ENCODE data around the gene AKAP11.
"Not testable (repeated sequence)": the region's sequence is repeated elsewhere in the genome, so short reads cannot be mapped to it uniquely, and the experiment has no call there.

Gene AKAP11, protein sequence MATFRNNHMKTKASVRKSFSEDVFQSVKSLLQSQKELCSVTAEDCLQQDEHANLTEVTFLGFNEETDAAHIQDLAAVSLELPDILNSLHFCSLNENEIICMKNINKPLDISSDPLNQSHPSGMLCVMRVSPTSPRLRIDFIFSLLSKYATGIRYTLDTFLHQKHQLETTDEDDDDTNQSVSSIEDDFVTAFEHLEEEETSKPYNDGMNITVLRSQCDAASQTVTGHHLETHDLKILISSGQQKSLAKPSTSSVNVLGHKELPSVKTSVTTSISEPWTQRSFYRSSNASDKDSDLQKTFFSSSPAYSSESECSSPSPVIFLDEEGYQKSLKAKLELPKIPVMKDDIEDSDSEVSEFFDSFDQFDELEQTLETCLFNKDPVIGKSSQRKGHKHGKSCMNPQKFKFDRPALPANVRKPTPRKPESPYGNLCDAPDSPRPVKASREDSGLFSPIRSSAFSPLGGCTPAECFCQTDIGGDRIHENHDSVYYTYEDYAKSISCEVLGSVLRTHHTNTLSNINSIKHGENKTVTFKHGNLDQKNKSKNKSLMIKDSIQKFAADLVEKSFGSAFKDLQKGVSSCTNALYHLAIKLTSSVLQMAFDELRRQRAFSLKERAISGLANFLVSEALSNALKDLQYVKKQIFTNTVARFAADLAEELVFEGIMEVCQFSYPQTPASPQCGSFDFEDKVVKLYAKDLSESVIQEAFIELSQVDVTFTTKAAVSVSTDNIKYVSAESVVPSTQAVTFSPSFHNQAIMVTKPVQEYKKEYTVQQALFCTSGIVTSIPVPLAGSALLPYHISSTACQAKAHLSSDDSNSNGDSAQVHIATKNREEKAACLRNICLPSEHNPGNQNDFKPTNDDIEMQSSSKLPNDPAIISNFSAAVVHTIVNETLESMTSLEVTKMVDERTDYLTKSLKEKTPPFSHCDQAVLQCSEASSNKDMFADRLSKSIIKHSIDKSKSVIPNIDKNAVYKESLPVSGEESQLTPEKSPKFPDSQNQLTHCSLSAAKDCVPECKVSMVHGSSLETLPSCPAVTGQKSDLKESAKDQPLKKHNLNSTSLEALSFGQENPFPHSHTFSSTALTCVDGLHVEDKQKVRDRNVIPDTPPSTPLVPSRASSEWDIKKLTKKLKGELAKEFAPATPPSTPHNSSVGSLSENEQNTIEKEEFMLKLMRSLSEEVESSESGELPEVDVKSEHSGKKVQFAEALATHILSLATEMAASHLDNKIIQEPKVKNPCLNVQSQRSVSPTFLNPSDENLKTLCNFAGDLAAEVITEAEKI (N-terminal part only)

DNA sequence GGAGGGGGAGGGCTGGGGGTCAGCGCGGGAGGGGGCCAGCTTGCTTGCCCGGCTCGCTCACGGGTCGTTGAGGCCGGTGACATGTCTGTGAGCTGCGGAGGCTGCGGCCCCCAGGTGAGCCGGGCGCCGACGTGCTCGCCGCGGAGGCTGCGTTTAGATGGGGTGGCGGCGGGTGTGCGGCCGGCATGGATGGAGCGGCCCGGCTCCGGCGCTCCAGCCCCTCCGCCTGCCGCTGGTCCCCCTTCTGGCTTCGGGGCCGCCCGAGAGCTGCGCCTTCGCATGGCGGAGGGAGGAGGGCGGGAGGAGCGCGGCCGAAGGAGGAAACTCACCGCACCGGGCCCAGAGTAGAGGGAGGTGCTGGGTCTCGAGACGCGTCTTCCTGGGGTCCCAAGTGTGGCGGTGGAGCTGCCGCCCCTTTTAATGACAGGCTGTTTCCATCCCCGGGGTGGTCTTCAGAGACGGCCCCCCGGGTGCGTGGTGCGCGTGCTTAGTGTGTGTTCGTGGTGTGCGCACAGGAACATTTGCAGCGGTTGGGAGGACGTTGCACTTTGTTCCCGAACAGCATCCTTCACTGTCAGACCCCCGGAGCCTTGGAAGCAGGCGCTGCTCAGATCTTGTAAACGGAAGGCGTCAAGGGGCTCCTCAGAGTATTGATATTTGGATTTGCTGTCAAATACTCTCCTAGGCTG, at the start of gene AKAP11:
TSS of gene AKAP11 (plus strand) at position 38 of the 689 bp plus-strand sequence. CDS start 14,197 bp downstream, outside the sequence.
- DNase-seq, result peak; percentile 87

GRCh38 chr13:42223681-42224080, 48.3 kb upstream of the AKAP11 start:
- no peak for DNase-seq

DNA sequence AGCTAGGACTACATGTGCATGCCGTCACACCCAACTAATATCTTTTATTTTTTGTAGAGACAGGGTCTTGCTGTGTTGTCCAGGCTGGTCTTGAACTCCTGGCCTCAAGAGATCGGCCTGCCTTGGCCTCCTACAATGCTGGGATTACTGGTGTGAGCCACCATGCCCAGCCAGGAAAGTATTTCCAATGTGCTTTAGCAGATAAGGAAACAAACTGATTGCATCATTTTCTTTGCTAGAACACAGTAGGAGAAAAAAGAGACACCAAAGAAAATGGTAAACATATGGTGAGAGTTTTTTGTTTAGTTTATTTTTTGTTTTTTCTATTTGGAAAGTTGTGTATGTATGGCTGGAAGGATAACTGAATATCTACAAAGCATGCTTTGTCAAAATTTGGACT, 46.9 kb upstream of the AKAP11 start:
- no peak for DNase-seq

DNA sequence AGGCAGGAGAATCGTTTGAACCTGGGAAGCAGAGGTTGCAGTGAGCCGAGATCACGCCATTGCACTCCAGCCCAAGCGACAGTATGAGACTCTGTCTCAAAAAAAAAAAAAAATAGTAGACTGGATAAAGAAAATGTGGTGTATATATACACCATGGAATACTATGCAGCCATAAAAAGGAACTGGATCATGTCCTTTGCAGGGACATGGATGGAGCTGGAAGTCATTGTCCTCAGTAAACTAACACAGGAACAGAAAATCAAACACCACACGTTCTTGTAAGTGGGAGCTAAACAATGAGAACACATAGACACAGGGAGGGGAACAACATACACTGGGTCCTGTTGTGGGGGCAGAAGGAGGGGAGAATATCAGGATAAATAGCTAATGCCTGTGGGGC, 45.2 kb upstream of the AKAP11 start:
- not testable (repeated sequence) for DNase-seq

GRCh38 chr13:42228527-42228926, 43.4 kb upstream of the AKAP11 start:
- DNase-seq, result no peak

GRCh38 chr13:42229287-42229686, 42.7 kb upstream of the AKAP11 start:
- no peak for DNase-seq

GRCh38 chr13:42232671-42233070, 39.3 kb upstream of the AKAP11 start:
- DNase-seq, result no peak

GRCh38 chr13:42233726-42234125, 38.2 kb upstream of the AKAP11 start:
- no peak for DNase-seq

DNA sequence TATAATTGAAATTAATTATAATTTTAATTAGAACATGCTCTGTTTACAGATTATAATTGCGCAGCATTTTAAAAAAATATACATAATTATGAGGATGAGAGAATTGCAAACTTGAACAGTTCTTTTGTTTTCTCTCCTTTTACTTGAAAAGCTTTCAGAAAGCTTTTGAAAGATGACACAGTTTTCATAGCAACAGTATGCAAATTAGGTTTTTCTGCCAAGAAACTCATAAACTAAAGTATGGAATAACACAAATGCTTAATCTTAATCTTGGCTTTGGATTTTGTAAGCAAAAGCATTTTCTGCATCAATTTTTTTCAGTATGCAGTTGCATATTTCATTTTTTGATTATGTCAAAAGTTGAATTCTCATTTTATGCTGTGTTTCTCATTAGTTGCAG, 32.8 kb upstream of the AKAP11 start:
- peak; percentile 16 for DNase-seq

DNA sequence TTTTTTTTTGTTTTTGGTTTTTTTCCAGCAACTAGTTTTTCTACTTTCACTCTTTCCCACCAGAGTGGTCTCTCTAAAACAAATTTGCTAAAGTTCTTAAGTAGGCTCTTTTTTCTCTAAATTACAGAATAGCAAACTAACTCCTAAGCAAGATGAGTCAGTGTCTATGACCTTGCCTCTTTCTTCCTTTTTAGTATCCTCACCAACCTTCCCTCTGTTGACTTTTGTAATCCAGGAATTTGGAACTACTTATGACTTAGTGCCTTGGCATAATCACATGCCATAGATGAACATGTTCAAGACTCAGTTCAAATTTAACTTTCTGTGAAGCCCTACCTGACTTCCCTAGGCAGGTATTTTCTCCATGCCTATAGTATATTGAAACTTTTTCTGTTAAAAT, 32.3 kb upstream of the AKAP11 start:
- DNase-seq, result no peak

DNA sequence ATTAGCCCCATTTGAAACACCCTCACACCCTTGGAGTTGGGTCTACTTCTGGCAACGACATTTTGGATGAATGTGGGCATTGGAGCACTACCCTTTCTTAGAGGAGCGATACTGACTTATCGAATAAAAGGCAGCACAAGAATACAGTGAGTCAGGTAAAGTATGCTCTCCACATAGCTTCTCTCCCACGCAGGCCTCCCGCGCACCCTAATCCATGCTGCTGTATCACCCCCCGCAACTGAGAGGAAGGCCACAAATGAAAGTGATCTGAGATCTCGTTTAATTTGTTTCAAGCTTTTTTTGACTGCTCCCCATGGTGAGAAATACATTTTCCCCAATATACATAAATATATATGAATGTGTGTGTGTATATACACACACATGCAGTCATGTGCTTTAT, 25.4 kb upstream of the AKAP11 start:
- DNase-seq, result no peak

- DNase-seq, result no peak
Measured at GRCh38 chr13:42247883-42248282, 24.1 kb upstream of the AKAP11 start.

- no peak for DNase-seq
Measured at GRCh38 chr13:42255886-42256285, 16.1 kb upstream of the AKAP11 start.

DNA sequence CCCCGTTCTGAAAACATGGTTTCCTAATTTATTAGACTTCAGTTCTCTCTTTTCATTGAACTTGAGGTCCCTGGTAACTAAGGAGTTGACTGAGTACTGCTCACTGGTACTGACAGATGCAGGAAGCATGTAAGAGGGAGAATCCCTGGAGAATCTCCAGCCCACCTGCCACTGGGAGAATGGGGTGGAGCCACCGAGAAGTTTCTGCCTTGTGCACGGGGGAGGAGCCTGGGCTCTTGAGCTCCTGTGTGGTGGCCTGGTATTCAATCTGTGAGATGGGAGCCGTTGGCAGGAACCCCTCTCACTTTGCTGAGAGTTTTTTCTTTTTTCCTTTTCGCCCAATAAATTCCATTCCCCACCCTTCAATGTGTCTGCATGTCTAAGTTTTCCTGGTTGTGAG, 13.2 kb upstream of the AKAP11 start:
- peak; percentile 50 for DNase-seq

DNA sequence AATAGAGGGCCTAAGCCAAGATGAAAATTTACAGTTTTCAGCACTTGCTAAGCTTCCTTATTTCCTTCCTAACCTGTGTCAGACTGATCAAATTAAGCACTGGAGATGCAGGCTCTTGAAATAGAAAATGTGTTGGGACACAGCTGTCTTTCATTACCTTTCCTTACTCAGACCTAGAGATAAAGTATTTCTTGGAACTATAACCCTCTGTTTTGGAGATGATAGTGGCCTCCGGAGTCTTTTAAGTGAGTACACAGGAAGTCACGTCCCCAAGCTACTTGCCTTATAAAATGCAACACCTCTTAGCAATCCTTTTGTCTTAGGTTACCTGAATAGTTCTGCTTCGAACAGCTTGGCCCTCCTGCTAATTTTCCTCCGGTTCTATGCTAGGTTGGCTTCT, 12.4 kb upstream of the AKAP11 start:
- DNase-seq, result no peak

- DNase-seq, result no peak
Measured at GRCh38 chr13:42260903-42261654, 10.9 kb upstream of the AKAP11 start.

- DNase-seq, result peak; percentile 48
Measured at GRCh38 chr13:42266473-42266872, 5.5 kb upstream of the AKAP11 start.

DNA sequence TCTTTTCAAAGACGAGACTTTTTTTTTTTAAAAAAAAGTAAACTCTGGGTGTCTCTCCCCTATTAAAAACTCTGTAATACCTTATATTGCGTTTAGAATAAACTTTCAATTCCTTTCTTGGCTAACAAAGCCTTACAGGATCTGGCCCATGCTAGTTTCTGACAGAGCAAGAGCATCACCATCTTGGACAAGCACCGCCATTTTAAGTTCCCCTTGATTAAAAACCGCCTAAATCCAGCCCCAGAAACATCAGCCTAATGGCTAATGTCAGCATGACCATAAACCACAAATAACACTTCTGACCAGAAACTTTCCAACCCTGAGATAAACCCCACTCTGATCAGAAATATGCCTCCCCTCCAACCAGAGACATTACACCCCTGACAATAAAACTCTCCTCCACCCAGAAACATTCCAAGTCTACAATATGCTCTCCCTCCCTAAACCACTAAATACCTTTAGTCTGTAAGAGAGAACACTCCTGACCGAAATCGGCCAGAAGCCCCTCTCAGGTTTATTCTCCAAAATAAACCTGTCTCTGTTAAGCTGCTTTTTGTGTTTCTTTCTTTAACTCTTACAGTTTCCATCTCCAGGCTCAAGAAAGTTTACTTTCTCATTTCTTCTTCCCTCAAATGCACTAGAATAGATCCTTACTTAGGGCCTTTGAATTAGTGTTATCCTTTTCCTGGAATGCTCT, 1.6 kb upstream of the AKAP11 start:
- DNase-seq, result no peak

- DNase-seq, result no peak
Measured at GRCh38 chr13:42270857-42271215, 1.1 kb upstream of the AKAP11 start.

DNA sequence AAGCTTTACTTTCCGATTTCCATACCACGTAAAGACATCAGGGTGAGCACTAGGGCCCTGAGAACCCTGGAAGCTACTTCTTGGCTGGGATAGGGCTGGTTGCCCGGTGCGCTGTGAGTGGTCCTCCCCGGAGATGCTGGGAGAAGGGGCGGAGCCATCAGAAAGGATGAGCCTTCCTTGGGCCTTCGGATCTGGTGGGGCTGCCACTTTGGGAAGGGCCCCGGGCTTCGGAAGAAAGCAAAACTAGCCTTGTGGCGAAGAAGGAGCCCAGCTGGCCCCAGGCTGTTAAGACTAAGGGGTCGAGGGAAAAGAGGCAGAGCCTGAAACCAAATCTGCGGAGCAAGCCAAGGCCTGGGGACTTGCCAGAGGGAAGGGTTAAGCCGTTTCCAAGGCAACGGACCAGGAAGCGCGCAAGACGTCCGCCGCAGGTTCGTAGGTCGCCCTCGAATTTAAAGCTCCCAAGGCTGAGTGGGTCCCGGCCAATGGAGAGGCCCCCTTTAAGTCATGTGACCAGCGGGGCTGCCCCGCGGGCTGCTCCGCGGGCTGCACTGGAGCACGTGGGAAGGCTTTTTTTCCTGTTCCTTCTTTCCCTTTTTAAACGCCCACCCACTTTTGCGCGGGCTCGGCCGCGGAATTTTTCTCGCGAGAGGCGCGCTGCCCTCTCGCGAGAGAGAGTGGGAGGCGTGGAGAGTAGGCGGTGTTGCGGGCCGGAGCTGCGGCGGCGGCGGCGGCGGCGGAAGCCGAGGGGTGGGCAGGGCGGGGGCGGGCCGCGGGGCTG, 426 bp upstream of the AKAP11 start:
- peak; percentile 98 for DNase-seq
